Left renal cortex interstitium (tissue), 4 donors: ENCODE measurements around the gene TUBGCP6. TPM values are rescaled to one million over a fixed set of nuclear protein-coding genes. Genes with fewer than 3 reads are reported as not detected.

Experiments
- DNase-seq, 4 donors: peaks; one replicate each; pipeline ENCODE4 v3.0.0-alpha.2; 2013; ENCODE audit warnings: low read depth in 4 of 4, low spot score in 2 of 4, missing footprints in 1 of 4
- polyA plus RNA-seq, 4 donors: library from polyadenylated mRNA; unstranded; fragments of 120-200 nt; gene quantifications; one replicate each; pipeline ENCODE4 v1.2.1, GENCODE V29; 2013; ENCODE audit not compliant: insufficient read length in 4 of 4

The TUBGCP6 gene
- polyA plus RNA-seq, 4 donors = 25.1 to 54.9 (median 40.5) TPM

DNA sequence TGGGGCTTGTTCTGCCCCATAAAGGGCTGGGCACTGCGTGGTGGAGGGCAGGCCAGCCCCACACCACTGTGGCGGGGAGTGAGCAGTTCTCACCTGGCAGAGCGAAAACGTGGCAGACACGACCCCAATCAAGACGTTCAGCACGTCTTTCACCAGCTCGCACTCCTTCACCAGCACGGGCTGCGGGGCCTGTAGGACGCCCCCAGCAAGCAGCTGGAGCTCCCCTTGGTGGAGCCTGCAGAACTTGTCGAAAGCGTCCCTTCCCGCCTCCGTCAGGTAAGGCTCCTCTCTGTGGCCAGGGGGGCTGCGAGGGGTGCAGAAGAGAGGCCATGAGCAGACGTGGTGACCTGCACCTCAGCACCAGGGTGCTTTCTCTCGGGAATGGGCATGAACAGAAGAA is 11.6 kb downstream of the TUBGCP6 start:
- no peak for DNase-seq

DNA sequence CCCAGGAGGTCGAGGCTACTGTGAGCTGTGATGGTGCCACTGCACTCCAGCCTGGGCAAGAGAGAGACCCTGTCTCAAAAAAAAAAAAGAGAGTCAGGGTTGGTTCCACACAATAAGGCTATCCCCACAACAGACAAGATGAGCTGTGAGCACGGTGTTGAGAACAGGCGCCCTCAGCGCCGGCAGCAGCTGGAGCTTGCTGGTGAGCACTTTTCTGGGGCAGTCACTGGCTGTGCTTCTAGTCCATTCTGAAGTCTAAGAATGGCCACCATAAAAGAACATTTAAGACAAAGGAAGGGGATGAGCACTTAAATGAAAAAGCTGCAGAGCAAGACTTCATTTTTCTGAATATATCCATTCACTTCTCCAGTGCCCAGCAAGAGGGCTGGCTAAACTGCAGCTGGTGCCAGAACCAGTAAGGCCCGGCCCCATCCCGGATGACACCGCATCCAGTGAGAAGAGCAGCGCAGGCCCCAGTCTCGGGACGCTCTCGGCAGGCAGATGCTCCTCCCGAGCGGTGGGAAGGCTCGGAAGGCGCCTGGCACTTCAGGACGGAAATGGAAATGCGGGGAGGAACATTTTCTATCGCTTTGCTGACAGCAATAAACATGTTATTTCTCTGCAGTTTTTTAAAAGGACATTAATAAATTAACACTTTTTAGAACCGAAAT is 12.2 kb downstream of the TUBGCP6 start:
- no peak for DNase-seq

DNA sequence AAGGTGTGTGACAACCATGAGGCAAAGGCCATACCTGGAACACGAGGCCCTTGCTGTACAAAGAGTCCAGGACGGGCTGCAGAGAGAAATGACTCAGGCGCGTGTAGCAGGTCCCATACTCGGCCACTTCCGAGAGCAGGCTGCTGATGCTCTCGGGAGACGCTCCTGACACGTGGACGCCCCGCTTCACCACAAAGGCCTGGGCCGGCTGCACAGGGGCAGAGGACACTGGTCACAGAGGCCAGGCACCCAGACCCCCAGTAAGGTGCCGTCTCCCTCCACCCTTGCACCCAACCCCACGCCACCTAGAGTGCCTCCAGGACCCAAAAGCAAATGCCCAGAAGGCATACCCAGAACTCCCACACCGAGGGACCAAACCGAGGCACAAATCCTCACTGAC is 15.5 kb downstream of the TUBGCP6 start:
- DNase-seq = no peak

DNA sequence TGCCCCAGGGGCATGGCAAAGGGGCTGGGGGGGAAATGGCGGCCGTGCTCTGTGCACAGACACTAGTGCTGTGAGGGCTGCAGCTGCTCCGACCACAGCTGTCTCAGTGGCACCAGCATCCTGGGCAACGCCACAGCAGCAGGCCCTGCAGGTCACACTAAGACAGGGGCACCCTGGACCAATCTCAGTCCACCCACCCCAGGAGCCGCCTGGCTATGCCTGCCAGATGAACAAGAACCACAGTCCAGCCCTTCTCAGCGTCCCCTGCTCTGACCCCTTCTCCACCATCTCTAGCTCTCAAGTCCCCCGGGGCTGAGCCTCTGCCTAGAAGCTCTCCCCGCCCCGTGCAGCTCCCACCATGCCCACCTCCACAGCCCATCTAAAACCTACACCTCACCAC is 16.5 kb downstream of the TUBGCP6 start:
- DNase-seq = no peak

DNA sequence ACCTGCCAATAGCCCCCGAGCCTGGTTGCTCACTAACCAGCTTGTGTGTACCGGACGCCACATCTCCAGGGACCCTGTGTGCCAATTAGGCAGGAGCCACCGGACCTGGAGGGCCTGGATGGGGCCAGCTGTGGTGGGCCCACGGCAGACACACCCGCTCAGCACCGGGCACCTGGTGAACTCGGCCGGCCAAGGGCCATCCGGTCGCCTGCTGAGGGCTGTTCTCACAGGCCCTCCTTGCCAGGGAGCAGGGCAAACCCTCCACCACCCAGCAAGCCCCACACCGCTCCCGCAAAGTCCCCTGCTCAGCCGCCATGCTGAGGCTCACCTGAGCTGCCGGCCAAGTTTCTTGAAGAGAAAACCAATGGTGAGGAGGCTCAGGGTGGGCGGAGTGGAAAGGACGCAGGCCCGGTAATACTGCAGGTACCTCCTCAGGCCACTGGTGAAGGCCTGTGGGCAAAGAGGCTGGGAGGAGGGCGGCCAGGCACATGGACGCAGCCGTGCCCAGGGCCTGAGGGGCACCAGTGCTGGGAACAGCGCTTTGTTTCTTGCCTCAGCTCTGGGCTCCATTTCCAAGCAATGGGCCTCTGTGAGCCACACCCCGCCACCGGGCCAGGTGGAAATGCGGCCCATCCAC is 17.1 kb downstream of the TUBGCP6 start:
- DNase-seq = no peak

DNA sequence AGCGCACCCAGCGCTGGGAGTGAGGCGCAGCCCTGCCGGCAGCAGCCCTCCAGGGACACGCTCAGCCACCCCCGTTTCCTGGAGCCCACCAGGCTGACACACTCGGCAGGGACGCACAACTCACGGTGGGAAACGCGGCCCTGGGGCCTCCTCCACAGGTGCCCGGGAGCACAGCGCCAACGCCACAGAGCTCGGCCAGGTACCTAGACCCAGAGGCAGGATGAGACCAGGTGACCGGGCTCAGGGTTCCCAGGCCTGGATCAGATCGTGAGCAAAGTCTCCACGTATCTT is 18.0 kb downstream of the TUBGCP6 start:
- DNase-seq = no peak

DNA sequence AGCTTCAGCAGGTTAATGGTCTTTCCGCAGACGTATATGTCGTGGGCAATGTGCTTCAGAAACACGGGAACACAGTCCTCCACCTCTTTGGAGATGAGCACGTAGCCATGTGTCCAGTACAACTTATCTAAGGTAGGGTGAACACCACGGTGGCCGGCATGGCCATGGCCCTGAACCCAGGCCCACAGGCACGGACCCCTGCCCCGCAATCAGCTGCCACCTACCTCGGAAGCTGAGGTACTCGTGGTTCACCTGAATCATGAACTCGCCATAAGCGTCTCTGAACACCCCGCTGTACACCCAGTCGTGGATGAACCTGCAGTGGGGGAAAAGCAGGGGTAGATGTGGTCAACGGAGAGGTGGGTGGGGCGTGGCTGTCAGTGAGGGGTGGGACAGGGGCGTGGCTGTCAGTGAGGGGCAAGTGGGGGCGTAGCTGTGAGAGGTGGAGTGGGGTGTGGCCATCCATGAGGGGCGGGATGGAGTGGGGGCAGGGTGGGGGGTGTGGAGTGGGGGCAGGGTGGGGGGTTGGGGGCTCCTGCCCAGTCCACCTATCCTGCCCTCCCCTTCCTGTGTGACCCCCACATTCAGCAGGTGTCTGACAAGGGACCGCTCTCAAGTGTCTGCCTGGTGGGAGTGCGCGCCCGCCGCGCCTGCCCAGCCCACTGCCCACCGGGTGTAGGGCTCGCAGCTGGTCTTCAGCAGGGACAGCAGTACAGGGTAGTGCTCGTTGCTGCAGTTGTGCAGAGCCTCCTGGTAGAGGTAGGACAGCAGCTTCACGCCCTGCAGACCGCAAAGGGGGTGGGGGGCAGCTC is 18.6 kb downstream of the TUBGCP6 start:
- no peak for DNase-seq

DNA sequence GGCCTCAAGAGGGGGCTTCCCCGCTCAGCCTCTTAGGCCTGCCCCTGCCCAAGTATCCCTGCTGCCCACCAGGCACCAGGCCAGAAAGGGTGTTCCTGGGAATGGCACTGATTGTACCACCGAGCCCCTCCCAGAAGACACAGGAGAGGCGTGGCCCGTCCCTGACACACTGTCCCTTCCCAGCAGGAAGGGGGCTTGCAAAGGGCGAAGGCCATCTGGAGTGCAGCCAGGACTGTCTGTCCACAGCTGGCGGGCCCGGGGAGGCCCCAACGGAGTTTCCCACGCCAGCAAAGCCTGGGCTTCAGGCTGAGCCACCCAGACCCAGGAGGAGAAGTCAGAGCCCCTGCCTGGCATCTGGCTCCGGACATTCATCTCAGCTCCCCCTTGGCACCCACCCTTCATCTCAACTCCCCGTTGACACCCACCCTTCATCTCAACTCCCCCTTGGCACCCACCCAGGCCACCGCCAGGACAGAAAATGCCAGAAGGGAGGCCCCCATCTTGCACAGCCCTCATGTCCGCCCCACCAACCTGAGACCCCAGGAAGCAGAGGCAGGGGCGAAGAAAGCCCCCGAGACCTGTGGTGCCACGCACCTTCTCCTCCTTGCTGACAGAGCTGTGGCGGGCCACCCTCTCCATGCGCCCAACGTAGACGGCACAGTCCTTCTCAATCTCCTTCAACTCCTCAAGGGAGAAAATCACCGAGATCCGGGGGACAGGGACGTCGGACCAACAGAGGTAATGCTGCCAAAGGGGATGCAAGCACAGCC is 19.4 kb downstream of the TUBGCP6 start:
- no peak for DNase-seq

DNA sequence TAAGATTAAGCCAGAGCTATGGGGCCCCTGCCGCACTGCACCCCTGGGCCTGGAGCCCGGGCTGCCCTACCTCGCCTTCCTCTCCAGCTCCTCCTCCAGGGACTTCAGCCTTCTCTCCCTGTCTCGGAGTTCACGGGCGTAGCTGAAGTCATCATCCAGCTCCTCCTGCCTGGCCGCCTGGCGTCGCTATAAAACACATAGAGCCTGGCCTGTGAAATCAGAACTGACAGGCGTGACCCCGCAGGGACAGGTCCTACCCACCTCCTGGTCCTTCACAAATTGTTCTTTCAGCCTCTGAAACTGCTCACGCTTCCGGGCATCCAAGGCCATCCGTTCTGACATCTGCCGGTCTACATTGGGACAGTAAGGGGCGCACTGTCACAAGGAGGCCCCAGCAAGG is 20.8 kb downstream of the TUBGCP6 start:
- DNase-seq = no peak

DNA sequence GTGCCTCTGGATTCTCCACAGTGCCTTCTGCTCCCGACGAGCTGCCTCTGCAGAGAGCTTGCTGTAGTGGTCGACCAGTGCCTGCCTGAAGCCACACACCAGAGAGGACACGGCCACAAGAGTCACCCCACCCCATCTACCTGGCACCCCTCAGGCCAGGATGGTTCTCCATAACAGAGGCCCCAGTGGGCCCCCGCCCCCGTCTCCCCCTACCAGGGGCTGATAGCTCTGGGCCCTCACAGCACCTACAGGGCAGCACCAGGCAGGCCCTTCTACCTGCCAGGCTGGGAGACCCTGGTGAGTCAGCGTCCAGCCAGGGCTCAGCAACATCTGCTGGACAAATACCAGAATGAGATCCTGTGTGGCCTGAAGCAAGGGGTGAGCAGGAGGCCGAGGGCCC is 22.3 kb downstream of the TUBGCP6 start:
- DNase-seq = no peak

DNA sequence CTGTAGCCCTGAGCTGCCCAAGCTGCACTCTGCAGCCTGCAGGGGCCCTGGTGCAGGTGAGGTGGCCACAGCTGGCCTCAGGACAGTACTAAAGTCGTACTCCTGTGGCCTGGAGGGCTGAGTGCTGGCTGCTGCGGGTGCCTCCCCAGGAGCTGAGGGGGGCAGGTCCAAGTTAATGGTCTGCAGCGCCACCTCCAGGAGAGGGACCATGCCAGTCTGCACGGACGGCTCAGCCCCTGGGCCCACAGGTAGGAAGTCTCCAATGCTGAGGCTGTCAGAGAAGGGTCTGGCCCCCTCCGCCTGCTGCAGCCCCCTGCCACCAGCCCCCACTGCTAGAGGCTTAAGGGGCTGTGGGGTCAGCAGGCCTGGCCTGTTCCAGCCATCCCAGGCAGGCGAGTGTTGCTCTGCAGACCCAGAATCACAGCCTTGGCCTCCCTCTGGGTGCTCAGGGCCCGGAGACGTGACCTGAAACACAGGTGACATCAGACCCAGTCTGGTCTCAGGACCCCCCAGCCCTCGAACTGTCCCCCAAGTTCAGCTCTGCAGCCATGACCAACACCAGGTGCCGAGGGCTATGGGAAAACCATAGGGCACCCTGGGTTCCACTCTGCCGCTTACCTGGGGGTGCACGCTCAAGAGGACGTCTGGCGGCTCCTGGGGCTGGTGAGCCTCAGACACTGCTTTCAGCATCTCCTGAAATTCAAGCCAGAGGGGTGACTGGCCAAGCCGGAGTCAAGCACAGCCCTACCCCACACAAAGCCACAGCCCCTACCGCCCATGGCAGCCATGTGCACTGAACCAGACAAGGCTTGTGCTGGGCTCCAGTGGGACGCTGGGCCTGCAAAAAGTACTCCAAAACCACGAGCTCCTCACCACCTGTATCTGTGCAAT is 23.2 kb downstream of the TUBGCP6 start:
- DNase-seq = no peak

DNA sequence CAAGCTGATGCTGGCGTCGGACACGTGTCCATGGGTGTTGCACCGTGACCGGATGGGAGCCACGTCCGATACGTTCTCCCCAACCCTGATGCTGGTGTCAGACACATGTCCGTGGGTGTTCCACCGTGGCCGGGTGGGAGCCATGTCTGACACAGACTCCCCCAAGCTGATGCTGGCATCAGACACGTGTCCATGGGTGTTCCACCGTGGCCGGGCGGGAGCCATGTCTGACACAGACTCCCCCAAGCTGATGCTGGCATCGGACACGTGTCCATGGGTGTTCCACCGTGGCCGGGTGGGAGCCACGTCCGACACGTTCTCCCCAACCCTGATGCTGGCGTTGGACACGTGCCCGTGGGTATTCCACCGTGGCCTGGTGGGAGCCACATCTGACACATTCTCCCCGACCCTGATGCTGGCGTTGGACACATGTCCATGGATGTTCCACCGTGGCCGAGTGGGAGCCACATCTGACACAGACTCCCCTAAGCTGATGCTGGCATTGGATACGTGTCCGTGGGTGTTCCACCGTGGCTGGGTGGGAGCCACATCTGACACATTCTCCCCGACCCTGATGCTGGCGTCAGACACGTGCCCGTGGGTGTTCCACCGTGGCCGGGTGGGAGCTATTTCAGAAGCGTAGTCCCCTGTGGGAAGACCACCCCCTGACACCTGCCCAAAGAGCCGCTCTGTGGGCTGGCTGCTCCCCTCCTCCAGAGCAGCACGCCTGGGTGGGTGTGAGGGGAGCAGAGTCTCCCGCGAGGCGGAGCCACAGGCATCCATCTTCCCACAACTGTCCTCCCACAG is 24.0 kb downstream of the TUBGCP6 start:
- DNase-seq = no peak

DNA sequence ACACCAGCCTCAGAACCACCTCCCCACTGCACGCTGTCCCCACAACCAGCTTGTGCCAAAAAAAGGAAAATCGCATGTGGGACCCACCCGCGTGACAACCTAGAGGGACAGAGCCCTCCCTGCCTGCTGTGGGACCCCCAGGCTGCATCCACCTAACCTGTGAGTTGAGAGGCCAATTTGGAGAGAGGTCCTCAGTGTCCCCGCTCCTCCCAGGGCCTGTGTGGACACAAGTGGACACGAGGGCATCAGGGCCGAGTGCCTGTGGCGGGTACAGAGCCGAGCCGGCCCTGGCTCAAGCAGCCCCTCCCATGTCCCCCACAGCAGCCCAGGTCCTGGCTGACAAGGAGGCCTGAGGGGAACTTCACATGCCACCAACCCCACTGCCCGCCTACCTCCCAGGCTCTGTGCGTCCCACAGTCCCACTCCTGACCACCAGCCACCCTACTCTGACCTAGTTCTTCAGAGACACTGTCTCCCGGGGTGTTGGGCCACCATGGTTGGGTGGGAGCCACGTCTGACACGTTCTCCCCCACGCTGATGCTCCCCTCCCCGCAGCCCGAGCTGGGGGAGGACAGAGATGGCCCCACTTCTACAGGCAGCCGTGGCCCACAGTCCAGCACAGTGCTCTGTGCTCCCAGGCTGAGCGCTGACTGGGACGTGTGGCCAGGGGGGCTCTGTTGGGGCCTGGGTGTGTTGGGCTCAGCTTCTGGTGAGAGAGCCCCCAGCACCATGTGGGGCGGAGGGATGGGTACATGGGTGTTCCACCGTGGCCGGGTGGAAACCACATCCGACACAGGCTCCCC is 24.8 kb downstream of the TUBGCP6 start:
- no peak for DNase-seq

DNA sequence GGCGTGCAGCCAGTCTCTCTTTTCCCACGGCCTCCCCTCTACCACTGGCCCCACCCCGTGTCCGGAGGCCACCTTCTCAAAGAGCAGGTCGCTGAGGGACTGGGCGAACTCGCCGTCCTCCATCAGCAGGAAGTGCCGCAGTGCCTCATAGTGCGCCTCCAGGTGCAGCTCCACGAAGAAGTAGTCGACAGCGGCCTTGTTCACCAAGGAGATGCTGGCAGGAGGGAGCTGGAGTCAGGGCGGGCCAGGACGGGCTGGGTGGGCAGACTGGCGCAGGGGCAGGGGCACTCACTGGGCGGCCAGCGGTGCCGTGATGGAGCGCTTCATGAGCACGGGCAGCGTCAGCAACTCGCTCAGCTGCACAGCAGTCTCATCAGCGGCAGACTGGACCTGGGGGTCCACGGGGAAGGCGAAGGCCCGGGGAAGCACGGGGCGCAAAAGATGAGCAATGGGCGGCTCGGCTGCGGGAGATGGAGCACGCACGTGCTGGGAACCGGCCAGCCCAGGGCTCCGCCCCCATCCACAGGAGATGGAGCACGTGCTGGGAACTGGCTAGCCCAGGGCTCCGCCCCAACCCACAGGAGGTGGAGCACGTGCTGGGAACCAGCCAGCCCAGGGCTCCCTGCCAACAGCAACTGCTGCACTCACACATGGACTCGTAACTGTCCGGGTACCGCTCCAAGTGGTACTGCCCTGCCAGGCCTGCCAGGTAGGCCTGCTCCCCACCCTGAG is 25.7 kb downstream of the TUBGCP6 start:
- no peak for DNase-seq

DNA sequence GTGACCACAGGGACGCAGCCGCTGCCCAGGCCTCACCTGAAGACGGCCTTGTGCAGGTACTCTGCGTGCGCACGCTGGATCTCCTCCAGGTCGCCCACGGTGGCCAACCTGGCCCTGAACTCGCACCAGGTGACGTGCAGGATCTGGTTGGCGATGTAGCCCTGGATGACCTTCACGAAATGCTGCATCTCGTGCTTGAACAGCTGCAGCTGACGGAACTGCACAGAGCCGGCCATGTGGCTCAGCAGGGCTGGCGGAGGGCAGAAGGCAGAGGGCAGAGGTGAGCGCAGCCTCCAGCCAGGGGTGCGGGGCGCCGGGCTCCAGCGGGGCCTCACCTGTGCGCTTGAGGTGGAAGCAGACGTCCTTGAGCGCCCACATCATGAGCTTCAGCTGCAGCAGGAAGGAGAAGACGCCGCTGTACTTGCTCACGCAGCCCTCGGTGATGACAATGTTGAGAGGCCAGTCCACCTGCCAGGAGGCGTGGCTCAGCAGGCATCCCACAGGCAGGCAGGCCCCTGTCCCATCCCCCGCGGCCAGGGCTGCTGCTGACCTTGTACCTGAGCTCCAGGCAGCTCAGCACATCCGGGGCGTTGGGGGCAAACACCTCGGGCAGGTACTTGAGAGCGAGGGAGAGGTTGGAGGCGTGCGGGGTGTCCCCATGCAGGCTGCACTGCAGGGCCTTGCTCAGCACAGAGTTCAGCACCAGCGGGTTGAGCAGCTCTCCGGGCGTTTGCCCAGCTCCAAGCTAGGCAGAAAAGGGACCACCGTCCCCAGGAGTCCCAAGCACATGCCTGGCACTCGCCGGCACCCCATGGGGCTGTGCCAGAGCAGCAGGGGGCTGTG is 26.4 kb downstream of the TUBGCP6 start:
- no peak for DNase-seq

DNA sequence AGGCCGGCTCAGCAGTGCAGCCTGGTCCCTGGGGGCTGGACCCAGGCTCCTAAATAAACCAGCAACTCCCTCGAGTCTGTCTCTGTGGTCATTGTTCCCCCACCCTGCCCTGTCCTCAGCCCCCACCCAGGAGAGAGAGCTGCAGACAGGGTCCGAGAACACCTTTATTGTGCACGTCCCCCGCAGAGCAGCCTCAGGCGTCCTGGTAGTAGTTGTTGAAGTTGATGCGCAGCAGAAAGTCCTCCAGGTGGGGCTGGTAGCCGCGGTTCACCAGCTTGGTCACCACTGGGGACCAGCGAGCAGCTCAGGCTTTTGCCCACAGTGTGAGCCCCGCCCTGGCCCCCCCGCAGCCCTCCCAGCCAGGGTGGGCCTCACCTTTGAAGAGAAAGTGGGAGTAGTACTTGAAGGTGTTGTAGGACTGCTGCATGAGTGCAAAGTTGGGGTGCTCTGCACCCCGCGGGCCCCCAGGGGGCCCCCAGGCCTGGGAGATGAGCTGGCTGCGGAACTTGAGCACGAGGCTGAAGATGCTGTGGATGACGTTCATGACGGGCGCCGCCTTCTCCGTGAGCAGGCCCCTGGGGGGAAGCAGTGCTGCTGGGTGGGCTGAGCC is 27.2 kb downstream of the TUBGCP6 start:
- DNase-seq = no peak
